GM23248 (cell line): ENCODE data around the gene JMJD1C. TPM values are rescaled to one million over a fixed set of nuclear protein-coding genes. Genes with fewer than 3 reads are reported as not detected.

ENCODE experiments used
- DNase-seq: peaks from one replicate; pipeline ENCODE4 v3.0.0-alpha.2; 2015
- H2AFZ ChIP-seq: fragments of 200-600 bp; sonication (generic); 2 replicates; pipeline ENCODE4 v1.6.1; 2016; ENCODE audit warnings: antibody characterized with exemption
- H3F3A ChIP-seq: fragments of 200-600 bp; sonication (generic); 2 replicates; pipeline ENCODE4 v1.6.1; 2016; ENCODE audit warnings: mild to moderate bottlenecking, antibody characterized with exemption, mixed run types; ENCODE audit not compliant: insufficient read depth
- H3K27ac ChIP-seq: fragments of 200-600 bp; sonication (generic); 2 replicates; pipeline ENCODE4 v1.5.1; 2016; ENCODE audit warnings: mild to moderate bottlenecking
- H3K27me3 ChIP-seq: fragments of 200-600 bp; sonication (generic); replicated peaks from 2 replicates; pipeline ENCODE4 v1.6.1; 2016; ENCODE audit warnings: mild to moderate bottlenecking; ENCODE audit not compliant: insufficient read depth
- H3K36me3 ChIP-seq: fragments of 200-600 bp; sonication (generic); 2 replicates; pipeline ENCODE4 v1.6.1; 2016; ENCODE audit warnings: low read depth, mild to moderate bottlenecking
- H3K4me1 ChIP-seq: fragments of 200-600 bp; sonication (generic); 2 replicates; pipeline ENCODE4 v1.6.1; 2016; ENCODE audit warnings: mild to moderate bottlenecking; ENCODE audit not compliant: insufficient read depth
- H3K4me2 ChIP-seq: fragments of 200-600 bp; sonication (generic); one replicate; pipeline ENCODE4 v1.6.1; 2016; ENCODE audit warnings: mild to moderate bottlenecking; ENCODE audit not compliant: unreplicated experiment
- H3K4me3 ChIP-seq: fragments of 200-600 bp; sonication (generic); 2 replicates; pipeline ENCODE4 v1.5.1; 2016; ENCODE audit warnings: mild to moderate bottlenecking
- H3K79me2 ChIP-seq: fragments of 200-600 bp; sonication (generic); 2 replicates; pipeline ENCODE4 v1.6.1; 2016; ENCODE audit warnings: mild to moderate bottlenecking; ENCODE audit not compliant: insufficient read depth
- H3K9ac ChIP-seq: fragments of 200-600 bp; sonication (generic); 2 replicates; pipeline ENCODE4 v1.6.1; 2016; ENCODE audit warnings: mild to moderate bottlenecking
- H3K9me2 ChIP-seq: fragments of 200-600 bp; sonication (generic); 2 replicates; pipeline ENCODE4 v1.6.1; 2016; ENCODE audit warnings: mixed run types, mild to moderate bottlenecking, moderate library complexity; ENCODE audit not compliant: insufficient read depth
- H3K9me3 ChIP-seq: fragments of 200-600 bp; sonication (generic); one replicate; pipeline ENCODE4 v1.6.1; 2017; ENCODE audit warnings: low read depth
- H4K20me1 ChIP-seq: fragments of 200-600 bp; sonication (generic); 2 replicates; pipeline ENCODE4 v1.6.0; 2016; ENCODE audit not compliant: insufficient read depth
- EZH2 ChIP-seq: fragments of 200-600 bp; sonication (generic); IDR thresholded peaks from 2 replicates; pipeline ENCODE4 v1.6.1; 2018; ENCODE audit warnings: antibody characterized with exemption, mild to moderate bottlenecking; ENCODE audit not compliant: insufficient read depth, poor library complexity, severe bottlenecking
- EZH2phosphoT487 ChIP-seq: fragments of 200-600 bp; sonication (generic); IDR thresholded peaks from 2 replicates; pipeline ENCODE4 v1.6.1; 2018; ENCODE audit warnings: antibody characterized with exemption, moderate library complexity, mild to moderate bottlenecking, low read depth; ENCODE audit not compliant: insufficient read depth
- WGBS, 2 experiments: methylation state at CpG; one replicate each; pipeline ENCODE4 v1.1.6; 2015 to 2017; ENCODE audit warnings: low lambda C conversion rate in 2 of 2, low coverage in 1 of 2; ENCODE audit errors: missing lambda C conversion rate in 2 of 2; 5-methylcytosine and 5-hydroxymethylcytosine counted together
- in situ Hi-C: fragments of 300-500 bp; cut with MboI; formaldehyde crosslinking; loops from 2 replicates; pipeline ENCODE4 v1.15.0; 2020
- polyA plus RNA-seq: library from polyadenylated mRNA; unstranded; fragments of >200 nt; fragmentation: Nextera tagmentation; extraction: Ambion mirVana; gene quantifications from 2 replicates; pipeline ENCODE4 v1.2.1, GENCODE V29; 2016
- total RNA-seq: library from RNA; depleted of rRNA; stranded (reverse); fragments of >200 nt; shearing (Covaris generic); gene quantifications from 2 replicates; pipeline ENCODE4 v1.2.3, GENCODE V29; 2014

JMJD1C gene
- total and polyA plus RNA-seq, 2 experiments from 2014 or later: 34.6 to 74.3 TPM

DNA sequence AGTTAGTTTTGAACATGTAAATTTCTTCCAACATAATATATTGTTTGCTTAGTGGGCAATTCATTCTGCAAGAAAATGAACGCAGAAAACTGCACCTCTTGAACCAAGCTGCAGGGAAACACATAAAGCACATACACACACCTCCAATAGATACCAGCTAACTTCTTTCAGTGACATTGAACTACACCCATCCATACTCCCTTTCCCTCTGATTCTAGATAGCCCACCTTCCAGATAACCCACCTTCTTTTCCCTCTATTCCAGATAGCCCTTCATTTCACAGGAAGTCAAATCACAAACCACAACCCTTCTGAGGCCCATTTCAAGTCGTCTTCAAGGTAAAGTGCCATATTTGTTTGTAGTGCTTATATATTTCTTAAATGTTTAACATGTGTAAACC lies 304.2 kb downstream of the JMJD1C start:
- WGBS, 2 experiments: 48 to 56% methylated on average over 2 of the region's 2 CpGs
- peaks cover 5% of the 10 kb centered on the region; the same call in 1 of the 2 replicates for H3K36me3 ChIP-seq
- DNase-seq: no peak
- in situ Hi-C loops: no loop called here
- no peak overlapping the region for H3K4me3 ChIP-seq
- no peak for TF ChIP-seq EZH2phosphoT487
- no peak for TF ChIP-seq EZH2
- H4K20me1 ChIP-seq: 0 out of 2 replicates have a peak, but pooled peaks cover 2% of the 10 kb centered on the region
- H3K9me2 ChIP-seq: no peaks in the 10 kb centered on the region
- 0 out of 2 replicates have a peak, but pooled peaks cover 4% of the 10 kb centered on the region for H3K79me2 ChIP-seq
- H3K4me1 ChIP-seq: peaks cover 2% of the 10 kb centered on the region
- no peaks in the 10 kb centered on the region for H3K9me3 ChIP-seq
- no peak overlapping the region for H2AFZ ChIP-seq
- H3K4me2 ChIP-seq: no peak overlapping the region
- H3K27me3 ChIP-seq: no peaks in the 10 kb centered on the region
- H3K27ac ChIP-seq: no peak overlapping the region
- no peak overlapping the region for H3K9ac ChIP-seq
- H3F3A ChIP-seq: peaks cover 52% of the 10 kb centered on the region

DNA sequence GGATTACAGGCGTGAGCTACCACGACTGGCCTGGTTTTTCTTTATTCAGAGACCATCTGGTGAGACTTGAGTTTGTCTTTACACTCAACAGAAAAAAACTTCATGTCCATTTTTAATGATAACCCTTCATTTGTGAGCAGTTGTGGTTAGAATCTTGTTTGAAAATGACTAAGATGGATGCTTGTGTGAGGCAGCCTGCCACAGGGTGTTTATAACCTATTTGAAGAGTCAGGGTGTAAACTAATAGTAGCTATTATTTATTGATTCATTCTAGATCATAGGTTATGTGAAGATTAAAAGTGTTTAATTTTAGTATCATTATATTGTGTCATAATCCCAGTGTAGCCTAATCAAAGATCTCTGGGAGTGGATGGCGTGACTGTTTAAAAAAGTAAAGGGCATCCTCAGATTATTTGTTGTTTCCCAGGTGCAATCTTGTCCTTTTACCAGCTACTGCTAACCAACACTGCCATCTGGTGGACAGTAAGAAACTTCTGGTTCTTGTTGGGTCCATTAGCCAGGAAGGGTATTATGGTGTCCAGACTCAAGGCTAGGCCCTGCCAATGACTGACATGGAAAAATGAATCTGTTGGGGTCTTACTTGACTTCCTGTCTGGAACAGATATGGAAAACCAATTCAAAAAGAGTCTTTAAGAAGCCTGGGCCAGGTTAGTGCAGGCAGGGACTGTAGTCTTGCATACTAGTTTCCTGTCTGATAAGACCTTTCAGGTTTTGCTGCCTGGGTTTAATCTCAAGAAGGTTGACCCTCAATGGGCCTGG lies 307.7 kb downstream of the JMJD1C start:
- Histone ChIP-seq H3K9me2 (no peaks in the 10 kb centered on the region), H3K27me3 (no peaks in the 10 kb centered on the region), H4K20me1 (0 out of 2 replicates have a peak, but pooled peaks cover 5% of the 10 kb centered on the region), H3K4me3 (no peak overlapping the region), H3K79me2 (peaks cover 27% of the 10 kb centered on the region), H3F3A (peaks cover 56% of the 10 kb centered on the region), H3K9me3 (no peaks in the 10 kb centered on the region), H2AFZ (no peak overlapping the region), H3K9ac (no peak overlapping the region), H3K36me3 (peaks cover 22% of the 10 kb centered on the region), H3K4me2 (no peak overlapping the region), H3K27ac (0 out of 2 replicates have a peak overlapping the region, but pooled peaks have one; percentile 1), H3K4me1 (peaks cover 17% of the 10 kb centered on the region)
- no peak for TF ChIP-seq EZH2
- no peak for TF ChIP-seq EZH2phosphoT487
- 46 to 49% methylated on average over 3 of the region's 3 CpGs for WGBS, 2 experiments
- in situ Hi-C loops: loop anchor here (10.0 kb wide), 2 partner anchors 153 to 563 kb away; no protein-coding TSS in a partner anchor
- peak; percentile 90 for DNase-seq

DNA sequence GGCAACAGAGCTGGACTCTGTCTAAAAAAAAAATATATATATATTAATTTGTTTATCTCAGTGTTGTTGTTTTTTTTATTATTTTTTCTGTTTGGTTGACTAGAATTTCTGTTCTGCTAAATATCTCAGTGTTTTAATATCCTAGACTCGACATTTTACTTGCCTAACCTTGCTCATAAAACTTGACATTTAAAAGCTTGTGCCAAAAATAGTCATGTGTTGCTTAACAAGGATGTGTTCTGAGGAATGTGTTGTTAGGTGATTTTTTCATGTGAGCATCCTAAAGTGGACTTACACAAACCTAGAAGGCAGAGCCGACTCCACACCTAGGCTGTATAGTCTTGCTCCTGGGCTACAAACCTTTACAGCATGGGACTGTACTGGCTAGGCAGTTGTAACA lies 309.5 kb downstream of the JMJD1C start:
- no peak for TF ChIP-seq EZH2phosphoT487
- TF ChIP-seq EZH2: no peak
- in situ Hi-C loops: loop anchor here (10.0 kb wide), 2 partner anchors 151 to 561 kb away; no protein-coding TSS in a partner anchor
- Histone ChIP-seq H3K9me3 (no peaks in the 10 kb centered on the region), H3F3A (peaks cover 39% of the 10 kb centered on the region), H4K20me1 (0 out of 2 replicates have a peak, but pooled peaks cover 5% of the 10 kb centered on the region), H2AFZ (no peak overlapping the region), H3K79me2 (peaks cover 43% of the 10 kb centered on the region), H3K4me1 (peaks cover 17% of the 10 kb centered on the region), H3K9ac (no peak overlapping the region), H3K4me2 (no peak overlapping the region), H3K27me3 (no peaks in the 10 kb centered on the region), H3K4me3 (no peak overlapping the region), H3K27ac (no peak overlapping the region), H3K36me3 (peaks cover 37% of the 10 kb centered on the region), H3K9me2 (no peaks in the 10 kb centered on the region)
- DNase-seq: peak; percentile 41
- 53 to 55% methylated on average over 2 of the region's 2 CpGs for WGBS, 2 experiments

DNA sequence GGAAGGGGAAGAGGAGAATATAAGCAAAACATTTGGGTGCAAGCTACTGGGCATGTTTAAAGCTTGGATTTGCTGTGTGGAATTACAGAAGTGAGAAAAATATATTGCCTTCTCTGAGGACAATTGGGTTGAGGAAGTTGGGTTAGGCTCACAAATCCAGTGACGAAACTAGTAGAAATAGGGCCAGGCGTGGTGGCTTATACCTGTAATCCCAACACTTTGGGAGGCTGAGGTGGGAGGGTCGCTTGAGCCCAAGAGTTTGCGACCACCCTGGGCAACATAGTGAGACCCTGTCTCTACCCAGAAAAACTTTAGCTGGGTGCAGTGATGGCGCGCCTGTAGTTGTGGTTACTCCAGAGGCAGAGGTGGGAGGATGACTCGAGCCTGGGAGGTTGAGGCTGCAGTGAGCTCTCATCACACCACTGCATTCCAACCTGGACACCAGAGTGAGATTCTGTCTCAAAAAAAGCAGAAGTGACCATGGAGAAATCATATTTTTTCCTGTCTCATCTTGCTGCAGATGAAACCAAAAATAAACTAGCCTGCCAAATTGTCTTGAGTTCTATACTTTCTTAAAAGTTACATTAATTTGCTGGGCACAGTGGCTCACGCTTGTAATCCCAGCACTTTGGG lies 310.3 kb downstream of the JMJD1C start:
- Histone ChIP-seq H3K4me1 (peaks cover 17% of the 10 kb centered on the region), H3K27me3 (no peaks in the 10 kb centered on the region), H3K9me3 (no peaks in the 10 kb centered on the region), H3K4me2 (no peak overlapping the region), H3K36me3 (peaks cover 44% of the 10 kb centered on the region), H4K20me1 (0 out of 2 replicates have a peak, but pooled peaks cover 5% of the 10 kb centered on the region), H3K9me2 (no peaks in the 10 kb centered on the region), H2AFZ (no peak overlapping the region), H3K79me2 (peaks cover 50% of the 10 kb centered on the region), H3K4me3 (no peak overlapping the region), H3K9ac (no peak overlapping the region), H3K27ac (0 out of 2 replicates have a peak overlapping the region, but pooled peaks have one; percentile 14), H3F3A (peaks cover 33% of the 10 kb centered on the region)
- no peak for TF ChIP-seq EZH2
- TF ChIP-seq EZH2phosphoT487: no peak
- 90 to 94% methylated on average over 8 of the region's 8 CpGs for WGBS, 2 experiments
- in situ Hi-C loops: loop anchor here (10.0 kb wide), 2 partner anchors 151 to 561 kb away; no protein-coding TSS in a partner anchor
- peak; percentile 39 for DNase-seq
